ENCODE data around the gene SPTA1.
"Not testable (repeated sequence)": the region's sequence is repeated elsewhere in the genome, so short reads cannot be mapped to it uniquely, and the experiment has no call there.

Gene SPTA1

GRCh38 chr1:158686111-158687009 lies at the start of gene SPTA1:
TSS of gene SPTA1 (minus strand) at chr1:158686715. CDS start at chr1:158686517, 198 bp downstream.
- H3K4me3 ChIP-seq (ENCODE audit: low read depth, low read length), result no peak within 1 kb of the TSS
- DNase-seq (ENCODE audit: low read depth), result no peak

DNA sequence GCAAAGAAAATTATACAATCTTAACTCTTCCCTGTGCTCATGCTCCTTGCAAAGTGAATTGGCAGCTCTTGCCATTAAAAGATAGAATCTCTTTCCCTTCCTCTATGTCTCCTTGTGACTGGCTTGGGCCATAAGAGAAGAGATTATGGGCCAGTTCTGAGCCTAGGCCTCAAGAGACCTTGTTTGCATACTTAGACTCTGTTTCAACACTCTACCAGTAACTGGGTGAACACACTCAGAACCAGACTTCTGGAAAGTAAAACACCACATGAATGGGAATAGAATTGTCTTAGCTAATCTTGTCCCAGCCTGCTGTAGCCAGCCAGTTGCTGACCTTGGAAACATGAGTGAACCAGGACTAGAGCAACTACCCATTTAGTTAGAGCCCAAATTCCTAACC lies 49.3 kb upstream of the SPTA1 start:
- DNase-seq (ENCODE audit: low read depth), result no peak

GRCh38 chr1:158732524-158732923 lies 46.0 kb upstream of the SPTA1 start:
- no peak for DNase-seq (ENCODE audit: low read depth)
- no peak overlapping the region for H3K4me3 ChIP-seq (ENCODE audit: low read depth, low read length)

More for the DNA sequence above, 49.3 kb upstream of the SPTA1 start:
- H3K4me3 ChIP-seq (ENCODE audit: low read depth, low read length), result no peak overlapping the region

DNA sequence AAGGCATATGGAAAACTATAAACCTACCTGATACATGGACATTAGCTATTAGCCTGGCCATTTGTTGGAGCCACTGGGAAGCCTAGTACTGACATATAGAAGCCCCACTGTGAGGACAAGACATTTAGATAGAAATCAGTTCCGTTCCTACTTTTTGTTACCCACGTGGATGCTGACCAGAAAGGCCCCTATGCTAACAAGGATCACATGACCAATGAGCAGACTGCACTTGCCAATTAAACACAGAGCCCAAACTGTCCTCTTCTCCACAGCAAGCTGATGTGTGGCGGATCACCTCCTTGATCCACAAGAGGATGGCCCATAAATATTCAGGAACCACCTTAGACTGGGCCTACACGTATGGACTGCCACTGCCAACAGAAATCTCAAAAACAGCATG lies 45.2 kb upstream of the SPTA1 start:
- H3K4me3 ChIP-seq (ENCODE audit: low read depth, low read length), result no peak overlapping the region
- DNase-seq (ENCODE audit: low read depth), result no peak

GRCh38 chr1:158730453-158730852 lies 43.9 kb upstream of the SPTA1 start:
- H3K4me3 ChIP-seq (ENCODE audit: low read depth, low read length), result no peak overlapping the region
- DNase-seq (ENCODE audit: low read depth), result no peak

- DNase-seq (ENCODE audit: low read depth), result no peak
- H3K4me3 ChIP-seq (ENCODE audit: low read depth, low read length), result no peak overlapping the region
Observed at GRCh38 chr1:158728510-158729225, 42.2 kb upstream of the SPTA1 start.

DNA sequence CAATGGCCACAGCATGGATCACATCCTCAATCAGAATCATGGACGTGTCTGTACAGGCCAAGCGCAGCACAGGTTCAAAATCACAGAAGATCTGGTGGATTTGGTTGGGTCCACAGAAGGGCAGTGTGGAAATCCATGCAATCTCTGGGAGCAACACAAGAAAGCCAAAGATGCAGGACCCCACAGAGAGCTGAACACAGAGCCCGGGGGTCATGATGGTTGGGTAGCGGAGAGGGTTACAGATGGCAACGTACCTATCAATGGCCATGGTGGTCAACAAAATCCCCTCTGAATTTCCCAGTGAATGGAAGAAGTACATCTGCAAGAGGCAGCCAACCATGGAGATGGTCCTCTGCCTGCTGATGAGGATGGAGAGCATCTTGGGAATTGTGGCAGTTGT lies 37.9 kb upstream of the SPTA1 start:
- no peak for DNase-seq (ENCODE audit: low read depth)
- no peak overlapping the region for H3K4me3 ChIP-seq (ENCODE audit: low read depth, low read length)

DNA sequence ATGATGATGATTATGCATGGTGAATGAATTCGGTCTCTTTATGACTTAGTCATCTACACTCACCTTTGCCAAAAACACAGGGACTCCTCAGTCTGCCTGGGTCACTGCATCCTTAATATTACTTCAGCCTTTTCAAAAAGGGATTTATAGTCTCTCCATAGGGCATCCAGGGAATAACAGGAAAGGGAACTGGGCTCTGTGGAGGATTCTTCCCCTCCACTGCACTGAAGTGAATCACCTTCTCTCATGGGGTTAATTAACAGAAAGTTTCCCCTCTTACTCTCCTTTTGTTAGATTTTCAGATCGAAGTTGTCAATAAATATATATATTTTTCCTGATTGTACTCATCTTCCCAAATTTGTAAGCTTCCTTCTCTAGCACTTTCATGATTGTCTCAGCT lies 34.1 kb upstream of the SPTA1 start, which contains the start of gene OR6K3:
Gene OR6K3, minus strand, starts transcription at position 101 of the 400 bp plus-strand sequence. CDS start 2,605 bp downstream, outside the sequence.
- no peak for DNase-seq (ENCODE audit: low read depth)
- H3K4me3 ChIP-seq (ENCODE audit: low read depth, low read length), result no peak within 1 kb of the TSS

GRCh38 chr1:158719664-158720063 lies 33.1 kb upstream of the SPTA1 start:
- H3K4me3 ChIP-seq (ENCODE audit: low read depth, low read length), result no peak overlapping the region
- DNase-seq (ENCODE audit: low read depth), result no peak

DNA sequence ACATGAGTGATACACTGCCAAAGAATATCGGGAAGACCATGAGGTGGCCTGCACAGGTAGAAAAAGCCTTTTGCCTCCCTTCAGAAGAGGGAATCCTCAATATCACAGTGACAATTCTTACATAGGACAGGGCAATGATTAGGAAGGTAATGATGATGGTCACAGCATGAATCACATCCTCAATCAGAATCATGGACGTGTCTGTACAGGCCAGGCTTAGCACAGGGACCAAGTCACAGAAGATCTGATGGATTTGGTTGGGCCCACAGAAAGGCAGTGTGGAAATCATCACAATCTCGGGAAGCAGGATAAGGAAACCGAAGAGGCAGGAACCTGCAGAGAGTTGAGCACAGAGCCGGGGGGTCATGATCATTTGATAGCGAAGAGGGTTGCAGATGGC lies 30.8 kb upstream of the SPTA1 start:
- no peak for DNase-seq (ENCODE audit: low read depth)
- no peak overlapping the region for H3K4me3 ChIP-seq (ENCODE audit: low read depth, low read length)

DNA sequence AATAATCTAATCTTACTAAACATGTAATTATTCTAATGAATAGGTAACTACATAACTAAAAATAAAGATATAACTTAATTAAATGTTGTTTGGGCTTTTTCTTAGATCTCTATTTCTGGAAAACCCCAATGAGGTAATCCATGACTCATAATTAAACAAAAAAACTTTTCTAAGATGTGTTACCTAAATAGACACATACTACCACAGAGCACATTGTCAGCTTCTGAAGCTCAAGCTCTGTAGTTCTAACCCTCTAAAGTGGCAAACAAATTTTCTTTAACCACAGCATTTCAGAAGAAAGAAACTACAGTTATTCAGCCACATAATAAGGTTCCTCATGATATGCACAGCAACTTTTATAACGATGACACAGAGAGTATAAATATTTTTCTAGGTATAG lies 29.8 kb upstream of the SPTA1 start:
- DNase-seq (ENCODE audit: low read depth), result no peak

DNA sequence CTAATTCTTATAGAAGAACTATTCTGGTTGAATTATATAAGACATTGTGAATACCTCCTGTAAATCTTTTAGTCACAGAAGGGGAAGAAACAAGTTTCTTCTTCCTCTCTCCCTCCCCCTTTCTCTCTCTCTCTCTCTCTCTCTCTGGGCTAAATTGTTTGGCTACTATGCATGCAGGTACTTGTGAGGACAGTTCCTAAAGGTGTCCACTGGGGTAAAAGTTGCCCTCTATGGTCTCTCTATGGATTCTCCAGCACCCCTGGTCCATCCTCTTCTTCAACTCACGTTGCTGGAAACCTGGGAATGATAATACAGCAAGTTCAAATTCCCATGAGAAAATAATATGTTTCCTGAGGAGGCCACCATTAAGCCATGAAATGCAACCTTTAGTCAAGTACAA lies 28.2 kb upstream of the SPTA1 start:
- no peak overlapping the region for H3K4me3 ChIP-seq (ENCODE audit: low read depth, low read length)
- DNase-seq (ENCODE audit: low read depth), result no peak

More for the DNA sequence above, 29.8 kb upstream of the SPTA1 start:
- no peak overlapping the region for H3K4me3 ChIP-seq (ENCODE audit: low read depth, low read length)

- no peak for DNase-seq (ENCODE audit: low read depth)
- no peak overlapping the region for H3K4me3 ChIP-seq (ENCODE audit: low read depth, low read length)
Observed at GRCh38 chr1:158711098-158711497, 24.6 kb upstream of the SPTA1 start.

DNA sequence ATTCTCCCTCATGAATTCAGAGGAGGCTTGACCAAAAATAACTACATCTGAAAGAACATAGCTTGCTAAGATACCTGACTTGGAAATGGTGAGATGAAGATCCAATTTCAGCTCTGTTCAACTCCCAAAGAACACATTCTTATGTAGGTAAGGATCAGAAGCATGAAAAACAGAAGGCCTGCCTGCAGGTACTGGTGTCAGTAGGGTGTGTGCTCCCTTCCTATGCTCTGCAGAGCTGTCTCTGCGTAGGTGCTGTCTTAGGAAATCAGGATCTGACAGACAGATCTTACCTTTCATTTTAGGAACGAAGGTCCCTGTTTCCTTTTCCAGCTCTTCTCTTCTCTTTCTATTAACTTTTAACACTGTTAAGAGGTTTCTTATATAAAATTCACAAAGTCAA lies 19.6 kb upstream of the SPTA1 start:
- no peak overlapping the region for H3K4me3 ChIP-seq (ENCODE audit: low read depth, low read length)
- DNase-seq (ENCODE audit: low read depth), result no peak

DNA sequence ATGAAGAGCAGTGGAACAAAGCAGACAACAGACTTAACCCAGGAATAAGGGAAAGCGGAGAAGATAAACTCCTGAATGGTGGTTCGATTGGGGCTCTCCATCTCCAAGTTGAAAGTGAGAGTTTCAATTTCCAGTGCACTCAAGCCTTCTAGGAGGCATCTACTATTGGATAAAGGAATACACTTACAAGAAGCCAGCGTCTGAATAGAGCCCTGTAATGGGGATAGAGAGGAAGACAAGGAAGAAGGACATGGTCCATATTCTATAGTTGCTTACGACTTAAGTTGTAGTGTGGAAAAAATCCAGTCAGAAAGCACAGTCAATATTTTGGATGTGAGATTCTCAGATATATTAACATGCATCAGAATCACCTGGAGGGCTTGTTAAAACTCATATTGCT lies 14.0 kb upstream of the SPTA1 start, which contains the start of gene OR6K2:
Gene OR6K2, minus strand, starts transcription at position 101 of the 400 bp plus-strand sequence. Its CDS starts 0 bp downstream, at position 101.
- no peak for DNase-seq (ENCODE audit: low read depth)
- no peak within 1 kb of the TSS for H3K4me3 ChIP-seq (ENCODE audit: low read depth, low read length)

GRCh38 chr1:158694596-158694995 lies 8.1 kb upstream of the SPTA1 start:
- H3K4me3 ChIP-seq (ENCODE audit: low read depth, low read length), result no peak overlapping the region

GRCh38 chr1:158692356-158692755 lies 5.8 kb upstream of the SPTA1 start:
- DNase-seq (ENCODE audit: low read depth), result no peak
- no peak overlapping the region for H3K4me3 ChIP-seq (ENCODE audit: low read depth, low read length)

More at GRCh38 chr1:158694596-158694995, 8.1 kb upstream of the SPTA1 start:
- DNase-seq (ENCODE audit: low read depth), result no peak

GRCh38 chr1:158691907-158692306 lies 5.4 kb upstream of the SPTA1 start:
- H3K4me3 ChIP-seq (ENCODE audit: low read depth, low read length), result no peak overlapping the region
- DNase-seq (ENCODE audit: low read depth), result no peak

DNA sequence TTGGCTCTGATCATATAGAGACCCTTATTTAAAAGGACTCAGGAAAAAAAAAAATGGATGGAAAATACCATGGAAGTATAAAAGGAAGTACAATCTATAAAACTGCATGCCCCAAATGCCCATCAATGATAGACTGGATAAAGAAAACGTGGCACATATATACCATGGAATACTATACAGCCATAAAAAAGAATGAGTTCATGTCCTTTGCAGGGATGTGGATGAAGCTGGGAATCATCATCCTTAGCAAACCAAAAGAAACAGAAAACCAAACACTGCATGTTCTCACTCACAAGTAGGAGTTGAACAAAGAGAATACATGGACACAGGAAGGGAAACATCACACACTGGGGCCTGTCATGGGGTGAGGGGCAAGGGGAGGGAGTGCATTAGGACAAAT lies 4.6 kb upstream of the SPTA1 start:
- DNase-seq (ENCODE audit: low read depth), result not testable (repeated sequence)

DNA sequence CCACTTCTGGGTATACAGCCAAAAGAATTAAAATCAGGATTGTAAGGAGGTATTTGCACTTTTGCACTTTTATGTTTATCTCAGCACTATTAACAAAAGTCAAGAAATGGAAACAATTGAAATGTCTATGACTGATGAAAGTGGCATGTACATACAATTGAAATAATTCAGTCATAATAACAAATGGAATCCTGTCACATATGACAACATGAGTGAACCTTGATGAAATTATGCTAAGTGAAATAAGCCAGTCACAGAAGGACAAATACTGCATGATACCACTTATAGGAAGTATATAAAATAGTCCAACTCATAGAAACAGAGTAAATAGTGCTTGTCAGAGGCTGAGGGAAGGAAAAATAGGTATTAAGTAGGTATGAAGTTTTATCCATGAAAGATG lies 3.4 kb upstream of the SPTA1 start:
- H3K4me3 ChIP-seq (ENCODE audit: low read depth, low read length), result no peak overlapping the region
- DNase-seq (ENCODE audit: low read depth), result no peak

More for the DNA sequence above, 4.6 kb upstream of the SPTA1 start:
- H3K4me3 ChIP-seq (ENCODE audit: low read depth, low read length), result not testable (repeated sequence)
